ENCODE data around the gene ARMC9.

DNA sequence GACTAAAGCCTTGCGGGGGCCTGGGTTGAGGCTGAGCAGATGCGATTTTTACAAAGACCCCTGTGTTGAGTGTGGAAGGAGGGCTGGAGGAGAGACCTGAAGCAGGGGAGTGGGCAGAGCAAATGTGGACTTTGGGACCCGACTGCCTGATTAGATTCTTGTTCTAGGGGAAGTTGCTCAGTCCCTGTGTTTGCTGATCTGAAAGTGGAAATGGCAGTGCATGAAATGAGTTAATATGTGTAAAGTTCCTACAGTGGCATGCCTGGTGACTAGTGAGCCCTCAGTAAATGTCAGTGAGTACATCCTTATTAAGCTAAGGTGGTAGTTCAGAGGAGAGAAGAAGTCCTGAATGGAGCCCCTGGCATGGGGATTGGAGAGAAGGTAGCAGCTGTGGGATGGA, 52.3 kb downstream of the ARMC9 start:
- TF ChIP-seq, protein P1, sequence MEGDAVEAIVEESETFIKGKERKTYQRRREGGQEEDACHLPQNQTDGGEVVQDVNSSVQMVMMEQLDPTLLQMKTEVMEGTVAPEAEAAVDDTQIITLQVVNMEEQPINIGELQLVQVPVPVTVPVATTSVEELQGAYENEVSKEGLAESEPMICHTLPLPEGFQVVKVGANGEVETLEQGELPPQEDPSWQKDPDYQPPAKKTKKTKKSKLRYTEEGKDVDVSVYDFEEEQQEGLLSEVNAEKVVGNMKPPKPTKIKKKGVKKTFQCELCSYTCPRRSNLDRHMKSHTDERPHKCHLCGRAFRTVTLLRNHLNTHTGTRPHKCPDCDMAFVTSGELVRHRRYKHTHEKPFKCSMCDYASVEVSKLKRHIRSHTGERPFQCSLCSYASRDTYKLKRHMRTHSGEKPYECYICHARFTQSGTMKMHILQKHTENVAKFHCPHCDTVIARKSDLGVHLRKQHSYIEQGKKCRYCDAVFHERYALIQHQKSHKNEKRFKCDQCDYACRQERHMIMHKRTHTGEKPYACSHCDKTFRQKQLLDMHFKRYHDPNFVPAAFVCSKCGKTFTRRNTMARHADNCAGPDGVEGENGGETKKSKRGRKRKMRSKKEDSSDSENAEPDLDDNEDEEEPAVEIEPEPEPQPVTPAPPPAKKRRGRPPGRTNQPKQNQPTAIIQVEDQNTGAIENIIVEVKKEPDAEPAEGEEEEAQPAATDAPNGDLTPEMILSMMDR (conservative IDR thresholded peaks at IDR 0.05; ENCODE audit: low read depth, low read length), result no peak
- no peak for TF ChIP-seq EZH2 (IDR thresholded peaks at IDR 0.05; ENCODE audit: borderline replicate concordance, low read depth, low read length, poor library complexity, severe bottlenecking)
